HL-60 (cell line): ENCODE measurements around the gene PRR12.

Experiments
- CTCF ChIP-seq: IDR thresholded peaks from one replicate; pipeline ENCODE4 v1.5.1; 2011; ENCODE audit warnings: low read length, control low read depth, inconsistent platforms; ENCODE audit not compliant: insufficient read depth
- GABPA ChIP-seq: IDR thresholded peaks from 2 replicates; pipeline ENCODE4 v1.6.1; 2012; ENCODE audit warnings: low read depth
- POLR2AphosphoS5 ChIP-seq: IDR thresholded peaks from 2 replicates; pipeline ENCODE4 v1.6.1; 2012; ENCODE audit warnings: low read depth
- REST ChIP-seq: IDR thresholded peaks from 2 replicates; pipeline ENCODE4 v1.6.1; 2012; ENCODE audit warnings: low read depth; ENCODE audit not compliant: insufficient replicate concordance
- SPI1 ChIP-seq: IDR thresholded peaks from 2 replicates; pipeline ENCODE4 v1.6.1; 2012; ENCODE audit warnings: low read depth, mild to moderate bottlenecking, borderline replicate concordance

GRCh38 chr19:49658566-49659442 is 67.8 kb downstream of the PRR12 start:
- TF ChIP-seq REST (no peak), CTCF (no peak), POLR2AphosphoS5 (no peak), GABPA (no peak), SPI1 (no peak)
